HL-60 (cell line): ENCODE measurements around the gene DHX36.

Experiments used
- DNase-seq, 2 experiments: peaks; one replicate each; pipeline ENCODE4 v3.0.0-alpha.2; 2010 to 2020; ENCODE audit warnings: low read depth in 1 of 2, low spot score in 1 of 2
- H3K27ac ChIP-seq: fragments of 250-450 bp; sonication (Bioruptor Pico); replicated peaks from 2 replicates; pipeline ENCODE4 v1.5.1; 2020; ENCODE audit warnings: mild to moderate bottlenecking, moderate library complexity
- H3K27me3 ChIP-seq: fragments of 250-450 bp; sonication (Bioruptor Pico); 2 replicates; pipeline ENCODE4 v1.5.1; 2021; ENCODE audit warnings: mild to moderate bottlenecking, moderate library complexity; ENCODE audit not compliant: insufficient read depth, poor library complexity, severe bottlenecking
- H3K4me3 ChIP-seq: replicated peaks from 2 replicates; pipeline ENCODE4 v1.5.1; 2011; ENCODE audit warnings: mild to moderate bottlenecking, control low read depth, low read length; ENCODE audit not compliant: insufficient read depth
- CTCF ChIP-seq: IDR thresholded peaks from one replicate; pipeline ENCODE4 v1.5.1; 2011; ENCODE audit warnings: low read length, control low read depth, inconsistent platforms; ENCODE audit not compliant: insufficient read depth
- GABPA ChIP-seq: IDR thresholded peaks from 2 replicates; pipeline ENCODE4 v1.6.1; 2012; ENCODE audit warnings: low read depth
- POLR2AphosphoS5 ChIP-seq: IDR thresholded peaks from 2 replicates; pipeline ENCODE4 v1.6.1; 2012; ENCODE audit warnings: low read depth
- REST ChIP-seq: IDR thresholded peaks from 2 replicates; pipeline ENCODE4 v1.6.1; 2012; ENCODE audit warnings: low read depth; ENCODE audit not compliant: insufficient replicate concordance
- SPI1 ChIP-seq: IDR thresholded peaks from 2 replicates; pipeline ENCODE4 v1.6.1; 2012; ENCODE audit warnings: low read depth, mild to moderate bottlenecking, borderline replicate concordance

DHX36 gene

GRCh38 chr3:154361099-154361498, 36.8 kb upstream of the DHX36 start:
- no peaks in the 10 kb centered on the region for H3K27me3 ChIP-seq
- TF ChIP-seq CTCF (no peak), SPI1 (no peak), REST (no peak), GABPA (no peak), POLR2AphosphoS5 (no peak)
- H3K27ac ChIP-seq, result no peak overlapping the region
- no peak for DNase-seq
- H3K4me3 ChIP-seq, result no peak overlapping the region

- DNase-seq, result no peak
- H3K27ac ChIP-seq, result no peak overlapping the region
- H3K4me3 ChIP-seq, result no peak overlapping the region
- no peak for TF ChIP-seq SPI1
- no peak for TF ChIP-seq POLR2AphosphoS5
- TF ChIP-seq GABPA, result no peak
- no peak for TF ChIP-seq CTCF
- no peak for TF ChIP-seq REST
- H3K27me3 ChIP-seq, result no peaks in the 10 kb centered on the region
These were observed 31.7 kb upstream of the DHX36 start for GRCh38 chr3:154356009-154356408.

- TF ChIP-seq POLR2AphosphoS5, result no peak
- no peak for TF ChIP-seq REST
- no peak for TF ChIP-seq GABPA
- TF ChIP-seq SPI1, result no peak
- TF ChIP-seq CTCF, result no peak
- DNase-seq, result no peak
- Histone ChIP-seq H3K4me3 (no peak overlapping the region), H3K27me3 (no peaks in the 10 kb centered on the region), H3K27ac (no peak overlapping the region)
These were observed 24.9 kb upstream of the DHX36 start for GRCh38 chr3:154349223-154349622.
